B cell (primary cell): ENCODE measurements around the gene HK3. TPM values are rescaled to one million over a fixed set of nuclear protein-coding genes. Genes with fewer than 3 reads are reported as not detected.

ENCODE experiments used
- ATAC-seq: fragments of 200-7000 bp; cut with Tn5 transposase; one replicate; pipeline ENCODE4 v1.10.0; 2021; ENCODE audit warnings: low read depth, mild to moderate bottlenecking, moderate number of reproducible peaks, moderate library complexity
- CTCF ChIA-PET: fragments of 350-600 bp; sonication (Branson Sonifier 250); formaldehyde crosslinking; loops from one replicate; lab custom pipeline; 2021; ENCODE audit warnings: antibody characterized with exemption, inconsistent platforms; lab: Charles Lee
- POLR2A ChIA-PET: fragments of 350-600 bp; sonication (Branson Sonifier 250); formaldehyde crosslinking; loops from one replicate; lab custom pipeline; 2021; ENCODE audit warnings: antibody characterized with exemption; lab: Charles Lee
- DNase-seq: peaks from one replicate; pipeline ENCODE4 v3.0.0; 2013
- H2AFZ ChIP-seq: 2 replicates; pipeline ENCODE4 v1.6.1; 2012; ENCODE audit warnings: mild to moderate bottlenecking, low read depth, low read length; ENCODE audit not compliant: insufficient read depth, poor library complexity, severe bottlenecking
- H3K27ac ChIP-seq, 2 donors: 1 replicate in 1 of 2; 2 replicates in 1 of 2; pipeline ENCODE4 v1.5.1; 2012 to 2013; ENCODE audit warnings: low read length in 2 of 2, mild to moderate bottlenecking in 2 of 2, moderate library complexity in 1 of 2
- H3K27me3 ChIP-seq, 4 experiments: fragments of 200-600 bp in 1 of 4; sonication (generic) in 1 of 4; replicated peaks in 1 of 4; 1 replicate in 2 of 4; 2 replicates in 2 of 4; pipeline versions ENCODE4 v1.6.1 to v1.7.0; 2013 to 2016; ENCODE audit warnings: low read length in 3 of 4, mild to moderate bottlenecking in 2 of 4, mixed read lengths in 1 of 4, moderate library complexity in 1 of 4; ENCODE audit not compliant: insufficient read depth in 4 of 4, control insufficient read depth in 3 of 4; ENCODE audit errors: control extremely low read depth in 1 of 4
- H3K36me3 ChIP-seq, 2 experiments: replicated peaks in 1 of 2; 1 replicate in 1 of 2; 2 replicates in 1 of 2; pipeline versions ENCODE4 v1.6.1 to v1.7.1; 2013; ENCODE audit warnings: low read length in 1 of 2; ENCODE audit not compliant: insufficient read depth in 2 of 2, control insufficient read depth in 1 of 2; ENCODE audit errors: control extremely low read depth in 1 of 2, extremely low read depth in 1 of 2
- H3K4me1 ChIP-seq, 2 donors: fragments of 200-600 bp in 1 of 2; sonication (generic) in 1 of 2; 1 replicate in 1 of 2; 2 replicates in 1 of 2; pipeline versions ENCODE4 v1.5.1 to v1.6.1; 2013 to 2017; ENCODE audit warnings: low read length in 2 of 2; ENCODE audit not compliant: control insufficient read depth in 2 of 2, insufficient read depth in 2 of 2
- H3K4me2 ChIP-seq: replicated peaks from 2 replicates; pipeline ENCODE3; 2012; ENCODE audit warnings: mild to moderate bottlenecking, low read depth, low read length; ENCODE audit not compliant: poor library complexity, severe bottlenecking
- H3K4me3 ChIP-seq, 5 experiments: fragments of 200-600 bp in 1 of 5; sonication (generic) in 1 of 5; 1 replicate in 3 of 5; 2 replicates in 2 of 5; pipeline versions ENCODE4 v1.5.1 to v1.7.0; 2011 to 2016; ENCODE audit warnings: low read length in 4 of 5, mild to moderate bottlenecking in 4 of 5, low read depth in 2 of 5, control low read depth in 1 of 5, moderate library complexity in 1 of 5; ENCODE audit not compliant: insufficient read depth in 1 of 5; ENCODE audit errors: control extremely low read depth in 1 of 5, extremely low read depth in 1 of 5
- H3K79me2 ChIP-seq: fragments of 200-600 bp; sonication (generic); one replicate; pipeline ENCODE4 v1.6.0; 2016; ENCODE audit warnings: low read length; ENCODE audit not compliant: control insufficient read depth, insufficient read depth
- H3K9ac ChIP-seq: fragments of 200-600 bp; sonication (generic); 2 replicates; pipeline ENCODE4 v1.6.1; 2017; ENCODE audit warnings: mild to moderate bottlenecking, low read length, moderate library complexity
- H3K9me3 ChIP-seq, 3 donors: one replicate each; pipeline versions ENCODE4 v1.6.1 to v1.7.1; 2013; ENCODE audit warnings: low read length in 2 of 3; ENCODE audit not compliant: control insufficient read depth in 2 of 3, insufficient read depth in 1 of 3; ENCODE audit errors: control extremely low read depth in 1 of 3
- H4K20me1 ChIP-seq: 2 replicates; pipeline ENCODE4 v1.6.0; 2012; ENCODE audit warnings: mild to moderate bottlenecking, low read length; ENCODE audit not compliant: insufficient read depth, control insufficient read depth, poor library complexity, severe bottlenecking
- H3K27ac Mint-ChIP-seq: one replicate; pipeline ENCODE4 v1.8.0; 2021; ENCODE audit warnings: mixed read lengths
- H3K27me3 Mint-ChIP-seq: one replicate; pipeline ENCODE4 v1.8.0; 2021; ENCODE audit warnings: mixed read lengths
- H3K4me1 Mint-ChIP-seq: one replicate; pipeline ENCODE4 v1.8.0; 2021; ENCODE audit warnings: mixed read lengths
- H3K4me3 Mint-ChIP-seq: one replicate; pipeline ENCODE4 v1.8.0; 2021; ENCODE audit warnings: mixed read lengths
- H3K9me3 Mint-ChIP-seq: one replicate; pipeline ENCODE4 v1.8.0; 2022; ENCODE audit warnings: mixed read lengths; ENCODE audit not compliant: insufficient read depth
- CTCF ChIP-seq: fragments of 200-600 bp; IDR thresholded peaks from one replicate; pipeline ENCODE4 v1.8.0; 2022; ENCODE audit warnings: antibody characterized with exemption, mild to moderate bottlenecking
- EZH2 ChIP-seq: IDR thresholded peaks from 2 replicates; pipeline ENCODE4 v1.6.1; 2012; ENCODE audit warnings: borderline replicate concordance, low read depth, mild to moderate bottlenecking, moderate library complexity, low read length; ENCODE audit not compliant: insufficient read depth, poor library complexity, severe bottlenecking
- WGBS: methylation state at CpG from one replicate; pipeline ENCODE4 v1.1.5; 2013; ENCODE audit warnings: missing lambda C conversion rate; ENCODE audit not compliant: insufficient coverage; 5-methylcytosine and 5-hydroxymethylcytosine counted together
- intact Hi-C: fragments of 100-400 bp; cut with micrococcal nuclease; formaldehyde crosslinking; loops from one replicate; pipeline ENCODE4 v1.10.0; 2022
- polyA plus RNA-seq: library from polyadenylated mRNA; depleted of rRNA; stranded (reverse); fragments of >200 nt; gene quantifications from 2 replicates; pipeline ENCODE4 v1.2.3, GENCODE V29; 2012
- total RNA-seq, 2 donors: library from RNA; stranded (reverse); fragments of 120-200 nt in 1 of 2; gene quantifications; 1 replicate in 1 of 2; 2 replicates in 1 of 2; pipeline versions ENCODE4 v1.2.3 to v1.2.4, GENCODE V29; 2013 to 2022

HK3 gene
- total and polyA plus RNA-seq, 2 donors (not counting 1 experiment from before 2014, with no cell fraction given): 0.30 to 5.0 TPM

- ATAC-seq (no peak), DNase-seq (no peak)
- Mint-ChIP-seq H3K4me1 (no peaks in the 10 kb centered on the region), H3K9me3 (no peaks in the 10 kb centered on the region), H3K27me3 (peaks cover 29% of the 10 kb centered on the region), H3K4me3 (no peak overlapping the region), H3K27ac (no peak overlapping the region)
- H3K36me3 ChIP-seq: no peaks in the 10 kb centered on the region
- H3K4me2 ChIP-seq: no peak overlapping the region
- no peak overlapping the region for H3K9ac ChIP-seq
- no peaks in the 10 kb centered on the region for H3K79me2 ChIP-seq
- H3K27me3 ChIP-seq: peaks cover 0 to 54% (median 13%) of the 10 kb centered on the region in 4 experiments
- WGBS: 86% methylated on average over 4 of the region's 8 CpGs
- CTCF ChIA-PET: no interaction called here
- no peak overlapping the region for H3K4me3 ChIP-seq
- intact Hi-C loops: no loop called here
- POLR2A ChIA-PET: no interaction called here
- no peak overlapping the region for H2AFZ ChIP-seq
- H4K20me1 ChIP-seq: no peaks in the 10 kb centered on the region
- no peak for TF ChIP-seq EZH2
- no peak for TF ChIP-seq CTCF
- no peaks in the 10 kb centered on the region for H3K4me1 ChIP-seq
- peaks cover 0 to 5% (median 0%) of the 10 kb centered on the region in 3 donors for H3K9me3 ChIP-seq
- no peak overlapping the region for H3K27ac ChIP-seq
Measured at GRCh38 chr5:176864755-176865154, 34.4 kb downstream of the HK3 start.

GRCh38 chr5:176863765-176864098, 35.4 kb downstream of the HK3 start:
- TF ChIP-seq CTCF (no peak), EZH2 (no peak)
- intact Hi-C loops: no loop called here
- DNase-seq: no peak
- H3K4me1 ChIP-seq: no peaks in the 10 kb centered on the region
- H3K36me3 ChIP-seq: no peaks in the 10 kb centered on the region
- no peak overlapping the region for H3K4me2 ChIP-seq
- ChIA-PET CTCF (no interaction called here), POLR2A (no interaction called here)
- no peak for ATAC-seq
- WGBS: 30% methylated on average over 5 of the region's 5 CpGs
- Mint-ChIP-seq H3K27me3 (peaks cover 29% of the 10 kb centered on the region), H3K9me3 (no peaks in the 10 kb centered on the region), H3K4me3 (no peak overlapping the region), H3K27ac (no peak overlapping the region), H3K4me1 (no peaks in the 10 kb centered on the region)
- H3K9ac ChIP-seq: no peak overlapping the region
- H3K79me2 ChIP-seq: no peaks in the 10 kb centered on the region
- no peak overlapping the region for H3K4me3 ChIP-seq
- H3K9me3 ChIP-seq: peaks cover 0 to 5% (median 0%) of the 10 kb centered on the region in 3 donors
- H2AFZ ChIP-seq: no peak overlapping the region
- no peaks in the 10 kb centered on the region for H4K20me1 ChIP-seq
- no peak overlapping the region for H3K27ac ChIP-seq
- peaks cover 0 to 54% (median 13%) of the 10 kb centered on the region in 4 experiments for H3K27me3 ChIP-seq
